Ovary (tissue), 3 donors: ENCODE results near the gene MUL1.

Experiments used
- POLR2A ChIP-seq: fragments of 450-650 bp; IDR thresholded peaks from one replicate; pipeline ENCODE4 v1.6.1; 2017; ENCODE audit warnings: antibody characterized with exemption, mild to moderate bottlenecking, moderate library complexity
- TF ChIP-seq, protein P1 (sequence below), 3 donors: fragments of 450-650 bp in 2 of 3; fragments of 200-600 bp in 1 of 3; IDR thresholded peaks; one replicate each; pipeline versions ENCODE4 v1.5.1 to v1.8.0; 2016 to 2022; ENCODE audit warnings: antibody characterized with exemption in 3 of 3, mild to moderate bottlenecking in 1 of 3
- donor health status: DM: no; HTN: no; CAD: no.

DNA sequence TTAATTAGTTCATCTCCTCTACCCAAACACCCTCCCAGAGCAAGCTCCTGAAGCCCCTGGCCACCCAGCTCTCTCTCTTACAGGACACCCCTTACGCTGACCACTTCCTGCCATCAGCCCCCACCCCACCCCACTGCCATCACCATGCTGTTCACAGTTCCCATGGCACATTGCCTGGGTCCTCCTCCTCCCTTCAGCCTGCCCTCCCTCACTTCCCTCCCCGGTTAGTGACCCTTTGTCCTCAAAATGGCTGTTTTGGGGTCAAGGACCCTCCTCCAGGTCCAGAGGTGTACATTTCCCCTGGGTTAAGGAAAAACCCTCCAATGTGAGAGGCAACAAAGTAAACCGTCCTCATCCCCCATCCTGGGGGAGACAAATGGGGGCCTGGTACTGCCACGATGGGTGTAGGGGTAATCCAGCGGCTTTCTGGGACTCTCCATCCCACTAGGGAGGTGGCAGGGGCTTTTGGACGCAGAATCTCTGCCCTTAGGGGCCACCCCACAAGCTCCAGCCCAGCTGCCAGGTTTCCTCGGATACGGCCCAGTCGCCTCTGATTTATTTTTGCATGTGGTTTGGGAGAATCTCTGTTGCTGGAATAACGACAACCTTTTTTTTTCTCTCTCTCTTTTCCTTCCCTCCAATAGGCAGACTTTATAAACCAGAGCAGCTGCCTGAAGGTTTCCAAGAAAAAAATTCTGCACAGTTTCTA, 30.4 kb downstream of the MUL1 start:
- TF ChIP-seq, protein P1, sequence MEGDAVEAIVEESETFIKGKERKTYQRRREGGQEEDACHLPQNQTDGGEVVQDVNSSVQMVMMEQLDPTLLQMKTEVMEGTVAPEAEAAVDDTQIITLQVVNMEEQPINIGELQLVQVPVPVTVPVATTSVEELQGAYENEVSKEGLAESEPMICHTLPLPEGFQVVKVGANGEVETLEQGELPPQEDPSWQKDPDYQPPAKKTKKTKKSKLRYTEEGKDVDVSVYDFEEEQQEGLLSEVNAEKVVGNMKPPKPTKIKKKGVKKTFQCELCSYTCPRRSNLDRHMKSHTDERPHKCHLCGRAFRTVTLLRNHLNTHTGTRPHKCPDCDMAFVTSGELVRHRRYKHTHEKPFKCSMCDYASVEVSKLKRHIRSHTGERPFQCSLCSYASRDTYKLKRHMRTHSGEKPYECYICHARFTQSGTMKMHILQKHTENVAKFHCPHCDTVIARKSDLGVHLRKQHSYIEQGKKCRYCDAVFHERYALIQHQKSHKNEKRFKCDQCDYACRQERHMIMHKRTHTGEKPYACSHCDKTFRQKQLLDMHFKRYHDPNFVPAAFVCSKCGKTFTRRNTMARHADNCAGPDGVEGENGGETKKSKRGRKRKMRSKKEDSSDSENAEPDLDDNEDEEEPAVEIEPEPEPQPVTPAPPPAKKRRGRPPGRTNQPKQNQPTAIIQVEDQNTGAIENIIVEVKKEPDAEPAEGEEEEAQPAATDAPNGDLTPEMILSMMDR (IDR thresholded peaks at IDR 0.05): no peak
- no peak for TF ChIP-seq POLR2A
